GM13977 (cell line): ENCODE data around the gene IL23R.

Experiments
- DNase-seq: peaks from one replicate; pipeline ENCODE4 v3.0.0; 2012; ENCODE audit warnings: low spot score
- in situ Hi-C: fragments of 300-500 bp; cut with MboI; formaldehyde crosslinking; loops from one replicate; pipeline ENCODE4 v1.12.0; 2022; ENCODE audit warnings: low sequenced_read_pairs, low pct_unique_long_range_greater_than_20kb, mixed read lengths, inconsistent platforms; ENCODE audit not compliant: unreplicated experiment
- TF ChIP-seq, protein P1 (sequence below): IDR thresholded peaks from 2 replicates; pipeline ENCODE4 v1.5.1; 2012; ENCODE audit warnings: mild to moderate bottlenecking, control low read depth; ENCODE audit not compliant: insufficient read depth; ENCODE audit errors: extremely low read depth, missing control alignments

The IL23R gene

DNA sequence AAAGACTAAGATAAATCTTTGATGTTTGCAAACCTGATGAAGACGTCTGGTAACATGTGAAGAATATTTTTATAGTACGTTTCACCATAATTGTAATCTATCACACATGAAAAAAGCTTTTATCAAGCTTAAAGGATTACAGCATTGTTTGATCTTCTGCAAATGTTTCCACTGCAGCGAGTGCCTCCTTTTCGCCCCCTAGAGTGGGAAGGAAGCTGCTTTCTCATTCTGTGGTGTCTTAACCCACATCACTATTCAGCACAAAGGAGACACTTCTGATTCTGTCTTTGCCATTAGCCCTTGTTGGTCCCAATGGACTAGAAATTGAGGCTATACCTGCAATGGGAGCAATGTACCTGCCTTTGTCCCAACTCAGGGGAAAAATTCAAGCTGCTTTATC lies 95.4 kb downstream of the IL23R start:
- no peak for DNase-seq
- in situ Hi-C loops: no loop called here

DNA sequence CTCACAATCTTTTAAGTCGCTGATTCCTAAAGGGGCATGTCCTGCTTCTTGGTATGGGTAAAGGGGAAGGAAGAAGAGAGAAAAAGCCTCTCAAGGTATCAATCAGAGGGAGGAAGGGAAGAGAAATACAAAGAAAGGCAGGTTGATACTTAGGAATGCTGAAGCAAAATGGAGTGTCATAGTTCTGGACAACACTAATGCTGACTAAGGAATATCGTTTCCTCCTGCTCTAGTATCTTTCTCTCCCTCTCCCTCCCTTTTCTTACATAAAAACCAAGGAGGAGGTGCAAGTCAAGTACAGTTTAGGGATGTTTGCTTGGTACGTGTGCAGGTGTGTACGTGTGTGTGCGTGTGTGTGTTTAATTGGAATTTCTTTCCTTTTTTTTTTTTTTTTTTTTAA lies 96.5 kb downstream of the IL23R start:
- in situ Hi-C loops: no loop called here
- TF ChIP-seq, protein P1, sequence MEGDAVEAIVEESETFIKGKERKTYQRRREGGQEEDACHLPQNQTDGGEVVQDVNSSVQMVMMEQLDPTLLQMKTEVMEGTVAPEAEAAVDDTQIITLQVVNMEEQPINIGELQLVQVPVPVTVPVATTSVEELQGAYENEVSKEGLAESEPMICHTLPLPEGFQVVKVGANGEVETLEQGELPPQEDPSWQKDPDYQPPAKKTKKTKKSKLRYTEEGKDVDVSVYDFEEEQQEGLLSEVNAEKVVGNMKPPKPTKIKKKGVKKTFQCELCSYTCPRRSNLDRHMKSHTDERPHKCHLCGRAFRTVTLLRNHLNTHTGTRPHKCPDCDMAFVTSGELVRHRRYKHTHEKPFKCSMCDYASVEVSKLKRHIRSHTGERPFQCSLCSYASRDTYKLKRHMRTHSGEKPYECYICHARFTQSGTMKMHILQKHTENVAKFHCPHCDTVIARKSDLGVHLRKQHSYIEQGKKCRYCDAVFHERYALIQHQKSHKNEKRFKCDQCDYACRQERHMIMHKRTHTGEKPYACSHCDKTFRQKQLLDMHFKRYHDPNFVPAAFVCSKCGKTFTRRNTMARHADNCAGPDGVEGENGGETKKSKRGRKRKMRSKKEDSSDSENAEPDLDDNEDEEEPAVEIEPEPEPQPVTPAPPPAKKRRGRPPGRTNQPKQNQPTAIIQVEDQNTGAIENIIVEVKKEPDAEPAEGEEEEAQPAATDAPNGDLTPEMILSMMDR: no peak
- no peak for DNase-seq

More for the DNA sequence above, 95.4 kb downstream of the IL23R start:
- TF ChIP-seq, protein P1: peak; percentile 32

- TF ChIP-seq, protein P1: no peak
These were observed 97.9 kb downstream of the IL23R start for GRCh38 chr1:67264152-67264551.

GRCh38 chr1:67264899-67265298 lies 98.6 kb downstream of the IL23R start:
- TF ChIP-seq, protein P1: no peak
- in situ Hi-C loops: no loop called here

More at GRCh38 chr1:67264152-67264551, 97.9 kb downstream of the IL23R start:
- no peak for DNase-seq
- in situ Hi-C loops: no loop called here

GRCh38 chr1:67269061-67269460 lies 102.8 kb downstream of the IL23R start:
- in situ Hi-C loops: no loop called here
- no peak for DNase-seq
- TF ChIP-seq, protein P1: no peak

More at GRCh38 chr1:67264899-67265298, 98.6 kb downstream of the IL23R start:
- DNase-seq: no peak

- TF ChIP-seq, protein P1: no peak
- no peak for DNase-seq
- in situ Hi-C loops: no loop called here
These were observed 104.3 kb downstream of the IL23R start for GRCh38 chr1:67270541-67270940.

DNA sequence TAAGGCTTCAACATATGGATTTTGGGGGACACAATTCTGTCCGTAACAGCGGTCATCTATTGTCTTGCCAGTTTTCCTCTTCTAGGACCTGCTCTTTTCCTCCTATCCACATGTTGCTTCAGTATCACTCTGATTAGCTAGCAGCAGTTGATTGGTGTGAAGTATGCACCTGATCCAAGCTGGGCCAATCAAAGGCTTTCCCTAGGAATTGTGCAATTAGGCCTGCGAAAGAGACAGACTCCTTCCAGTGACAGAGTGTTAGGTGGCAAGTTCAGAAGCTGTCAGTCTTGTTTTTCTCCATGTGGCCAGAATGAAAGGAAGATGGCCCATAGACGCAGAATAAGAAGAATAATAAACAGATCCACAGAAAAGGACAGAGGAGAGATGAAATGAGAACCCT lies 107.3 kb downstream of the IL23R start:
- TF ChIP-seq, protein P1: no peak
- in situ Hi-C loops: no loop called here
- DNase-seq: no peak
